Measurements from ENCODE around the gene NAB2. TPM values are rescaled to one million over a fixed set of nuclear protein-coding genes. Genes with fewer than 3 reads are reported as not detected.
A peak's percentile ranks its signal among the peaks of the same experiment; 100 is the strongest.

Gene NAB2
- total and polyA plus RNA-seq, 9 of the 15 experiments (the other 6 are each of a cell fraction or from before 2014, with no cell fraction given), result 0.45 to 40.9 (median 20.4) TPM

DNA sequence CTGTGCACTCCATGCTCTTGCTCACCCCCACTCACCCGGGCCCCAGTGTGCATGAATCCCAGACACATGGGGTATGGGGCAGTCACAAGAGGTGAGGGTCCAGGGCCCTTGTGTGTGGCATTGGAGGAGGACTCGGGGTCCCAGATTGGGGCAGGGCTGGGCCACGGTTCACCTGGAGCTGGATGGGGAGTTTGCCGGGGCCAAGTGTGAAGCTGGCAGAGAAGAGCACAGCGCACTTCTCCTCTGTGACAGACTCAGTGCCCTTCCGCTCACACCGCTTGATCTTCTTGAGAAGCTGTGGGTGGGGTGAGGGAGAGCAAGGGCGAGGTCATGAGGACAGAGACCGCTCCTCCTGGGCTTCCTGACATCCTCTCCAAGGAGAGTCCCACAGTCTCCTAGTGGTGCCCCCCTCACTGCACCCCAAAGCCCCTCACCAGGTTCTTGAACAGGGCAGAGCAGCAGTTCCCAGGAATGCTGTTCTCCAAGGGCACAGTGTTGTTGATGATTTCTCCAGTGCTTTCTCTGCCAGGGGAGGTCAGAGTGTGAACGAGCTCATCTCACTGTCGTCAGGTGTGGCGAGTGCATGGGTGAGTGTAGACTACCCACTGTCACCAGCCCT lies 15.5 kb downstream of the NAB2 start (continued):
- TF ChIP-seq, protein P1, sequence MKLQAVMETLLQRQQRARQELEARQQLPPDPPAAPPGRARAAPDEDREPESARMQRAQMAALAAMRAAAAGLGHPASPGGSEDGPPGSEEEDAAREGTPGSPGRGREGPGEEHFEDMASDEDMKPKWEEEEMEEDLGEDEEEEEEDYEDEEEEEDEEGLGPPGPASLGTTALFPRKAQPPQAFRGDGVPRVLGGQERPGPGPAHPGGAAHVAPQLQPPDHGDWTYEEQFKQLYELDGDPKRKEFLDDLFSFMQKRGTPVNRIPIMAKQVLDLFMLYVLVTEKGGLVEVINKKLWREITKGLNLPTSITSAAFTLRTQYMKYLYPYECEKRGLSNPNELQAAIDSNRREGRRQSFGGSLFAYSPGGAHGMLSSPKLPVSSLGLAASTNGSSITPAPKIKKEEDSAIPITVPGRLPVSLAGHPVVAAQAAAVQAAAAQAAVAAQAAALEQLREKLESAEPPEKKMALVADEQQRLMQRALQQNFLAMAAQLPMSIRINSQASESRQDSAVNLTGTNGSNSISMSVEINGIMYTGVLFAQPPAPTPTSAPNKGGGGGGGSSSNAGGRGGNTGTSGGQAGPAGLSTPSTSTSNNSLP (IDR thresholded peaks at IDR 0.05; ENCODE audit: borderline replicate concordance, low read depth, low read length), result no peak
- TF ChIP-seq RFX7 (CRISPR knock-in tag; IDR thresholded peaks at IDR 0.05), result no peak

DNA sequence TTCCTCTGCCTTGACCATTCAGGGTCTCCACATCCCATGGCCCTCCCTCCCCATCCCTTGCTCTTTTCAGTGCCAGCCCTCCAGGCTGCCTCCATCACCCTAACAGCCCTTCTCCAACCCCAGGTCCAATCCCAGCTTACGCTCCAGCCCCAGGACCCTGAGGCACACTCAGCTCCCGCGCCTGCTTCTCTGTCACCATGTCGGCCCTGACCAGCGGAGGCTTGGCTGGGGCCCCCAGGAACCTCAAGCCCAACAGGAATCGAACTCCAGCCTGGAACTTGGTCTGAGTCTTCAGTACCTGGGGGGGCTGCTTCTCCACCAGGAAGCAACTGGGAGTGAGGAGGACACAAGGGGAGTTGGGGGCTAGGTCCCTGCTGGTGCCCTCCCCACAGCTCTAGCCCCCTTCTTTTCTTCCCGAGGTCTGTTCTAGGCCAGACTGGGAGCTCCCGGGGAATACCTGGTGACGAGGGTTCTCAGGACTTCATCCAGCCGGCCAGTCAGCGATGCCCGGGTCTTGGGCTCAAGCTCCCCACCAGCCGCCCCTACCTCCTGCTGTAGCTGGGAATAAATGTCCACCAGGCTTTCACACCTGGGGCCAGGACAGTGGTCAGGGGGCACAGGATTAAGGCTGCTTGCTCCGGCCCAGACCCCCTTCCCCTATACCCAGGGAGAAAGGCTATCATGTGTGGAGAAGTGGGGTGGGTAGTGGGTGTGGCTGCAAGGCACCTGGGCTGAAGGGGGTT lies 16.3 kb downstream of the NAB2 start:
- Histone ChIP-seq H3K9me1 (ENCODE audit: control insufficient read depth, insufficient read depth, low read length) (no peaks in the 10 kb centered on the region), H3K4me1 (replicated peaks in 1 of 2; ENCODE audit: control insufficient read depth in 2 of 2, insufficient read depth in 2 of 2, low read length in 2 of 2) (peaks cover 29 to 56% of the 10 kb centered on the region in 2 experiments), H3K4me2 (ENCODE audit: insufficient read depth, low read length) (no peak overlapping the region), H2AFZ (ENCODE audit: low read depth, low read length) (no peak overlapping the region), H3K36me3 (ENCODE audit: control insufficient read depth, insufficient read depth, low read length) (peaks cover 39% of the 10 kb centered on the region), H4K20me1 (replicated peaks; ENCODE audit: control insufficient read depth, insufficient read depth, low read length) (no peaks in the 10 kb centered on the region), H3K27ac (ENCODE audit: extremely low read depth, low read depth, low read length) (no peak overlapping the region), H3K79me2 (ENCODE audit: control insufficient read depth, insufficient read depth, low read length) (peaks cover 4% of the 10 kb centered on the region; the same call in 1 of the 3 replicates), H3K27me3 (ENCODE audit: control insufficient read depth in 2 of 2, insufficient read depth in 2 of 2, low read length in 2 of 2) (no peaks in the 10 kb centered on the region), H3K4me3 (no peak overlapping the region), H3K9me3 (replicated peaks; ENCODE audit: control insufficient read depth, insufficient read depth, low read depth, low read length) (no peaks in the 10 kb centered on the region), H3K9ac (ENCODE audit: insufficient read depth in 1 of 2, low read depth in 2 of 2, low read length in 2 of 2) (no peak overlapping the region)
- no peak for TF ChIP-seq NFIC (IDR thresholded peaks at IDR 0.05)
- TF ChIP-seq ZNF77 (CRISPR knock-in tag; IDR thresholded peaks at IDR 0.05), result no peak
- TF ChIP-seq NCOA6 (IDR thresholded peaks at IDR 0.05), result no peak
- no peak for TF ChIP-seq NR1H2 (CRISPR knock-in tag; IDR thresholded peaks at IDR 0.05)
- no peak for TF ChIP-seq JUND (IDR thresholded peaks at IDR 0.05; ENCODE audit: borderline replicate concordance, low read depth, low read length)
- TF ChIP-seq JUND (tag; IDR thresholded peaks at IDR 0.05; ENCODE audit: borderline replicate concordance, low read depth, low read length), result no peak
- no peak for TF ChIP-seq FOXK2 (conservative IDR thresholded peaks at IDR 0.05 in 1 of 2, IDR thresholded peaks at IDR 0.05 in 1 of 2; ENCODE audit: low read depth in 2 of 2)
- no peak for TF ChIP-seq C11orf30 (IDR thresholded peaks at IDR 0.05; ENCODE audit: low read depth)
- no peak for TF ChIP-seq RB1 (IDR thresholded peaks at IDR 0.05; ENCODE audit: low read depth)
- intact Hi-C loops (cut with micrococcal nuclease), result no loop called here
- DNase-seq (ENCODE audit: extremely low read depth in 1 of 4, low spot score in 3 of 4) (peak in 1 of 4 experiments; percentile 4), FAIRE-seq (no peak), ATAC-seq (no peak)
- ChIA-PET CTCF (ENCODE audit: low intra/inter-chr PET ratio) (no interaction called here), POLR2A (interaction anchor here (2.2 kb wide), 1 partner anchor 9 kb away, joined by 7 read pairs; no protein-coding TSS in a partner anchor)
- no TSS peak for BruUV-seq (replicated peaks)
- in situ Hi-C loops (cut with MboI), result no loop called here
- 91% methylated on average over 12 of the region's 14 CpGs for WGBS (ENCODE audit: insufficient coverage, low coverage, missing lambda C conversion rate)

Measured in K562 (cell line).